ENCODE measurements around the gene BLOC1S5.
"Not testable (repeated sequence)": the region's sequence is repeated elsewhere in the genome, so short reads cannot be mapped to it uniquely, and the experiment has no call there.

Gene BLOC1S5

DNA sequence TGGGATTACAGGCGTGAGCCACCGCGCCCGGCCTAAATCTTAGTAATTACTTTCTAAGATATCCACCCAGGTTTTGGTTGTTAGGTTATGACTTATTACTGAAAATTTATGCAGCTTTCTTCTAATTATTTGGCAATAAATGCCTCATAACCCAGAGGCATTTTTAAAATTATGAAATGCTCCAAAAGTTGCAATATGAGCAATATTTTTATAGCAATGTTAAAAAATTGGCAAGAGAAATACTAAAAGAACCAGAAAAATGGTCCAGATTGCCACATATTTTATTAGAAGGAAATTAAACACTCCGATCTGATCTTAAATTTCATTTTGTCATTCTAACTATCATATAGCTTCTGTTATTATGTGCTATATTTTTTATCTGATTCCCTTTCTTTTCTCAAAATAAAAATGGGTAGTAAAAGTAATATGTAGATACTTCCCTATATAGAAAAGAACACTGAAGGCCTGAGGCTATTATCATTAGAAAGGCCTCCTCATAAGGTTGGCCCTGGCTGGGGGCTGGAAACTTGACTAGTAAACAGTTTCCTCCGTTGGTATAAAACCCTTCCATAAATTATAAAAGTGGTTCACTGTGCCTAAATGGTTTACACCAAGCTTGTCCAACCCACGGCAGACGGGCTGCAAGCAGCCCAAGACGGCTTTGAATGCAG, 22.1 kb downstream of the BLOC1S5 start:
- H3K36me3 ChIP-seq (replicated peaks; ENCODE audit: low read depth, low read length), result peaks cover 11% of the 10 kb centered on the region
- no peak overlapping the region for H3K27ac ChIP-seq (ENCODE audit: low read length)
- TF ChIP-seq CTCF (IDR thresholded peaks at IDR 0.05; ENCODE audit: low read depth, low read length) (no peak), EZH2phosphoT487 (IDR thresholded peaks at IDR 0.05; ENCODE audit: low read depth) (no peak)
- no peak overlapping the region for H3K4me3 ChIP-seq (ENCODE audit: low read length)
- no peak overlapping the region for H3K4me2 ChIP-seq (ENCODE audit: low read length)
- no peaks in the 10 kb centered on the region for H4K20me1 ChIP-seq (ENCODE audit: insufficient read depth, low read length)
- H2AFZ ChIP-seq (ENCODE audit: low read depth, low read length), result no peak overlapping the region
- H3K27me3 ChIP-seq (ENCODE audit: low read depth, low read length), result no peaks in the 10 kb centered on the region
- H3K9me3 ChIP-seq (ENCODE audit: insufficient read depth, low read length), result no peaks in the 10 kb centered on the region
- H3K79me2 ChIP-seq (ENCODE audit: low read length), result 0 out of 2 replicates have a peak, but pooled peaks cover under 1% of the 10 kb centered on the region
- no peaks in the 10 kb centered on the region for H3K4me1 ChIP-seq (ENCODE audit: low read length)
- no peak overlapping the region for H3K9ac ChIP-seq (ENCODE audit: low read length)

DNA sequence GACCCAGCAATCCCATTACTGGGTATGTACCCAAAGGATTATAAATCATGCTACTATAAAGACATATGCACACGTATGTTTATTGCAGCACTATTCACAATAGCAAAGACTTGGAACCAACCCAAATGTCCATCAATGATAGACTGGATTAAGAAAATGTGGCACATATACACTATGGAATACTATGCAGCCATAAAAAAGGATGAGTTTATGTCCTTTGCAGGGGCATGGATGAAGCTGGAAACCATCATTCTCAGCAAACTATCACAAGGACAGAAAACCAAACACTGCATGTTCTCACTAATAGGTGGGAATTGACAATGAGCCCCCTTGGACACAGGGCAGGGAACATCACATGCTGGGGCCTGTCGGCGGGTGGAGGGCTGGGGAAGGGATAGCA, 30.1 kb downstream of the BLOC1S5 start:
- H3K79me2 ChIP-seq (ENCODE audit: low read length), result peaks cover 21% of the 10 kb centered on the region
- H3K4me1 ChIP-seq (ENCODE audit: low read length); H2AFZ ChIP-seq (ENCODE audit: low read depth, low read length); H3K27ac ChIP-seq (ENCODE audit: low read length); H3K9me3 ChIP-seq (ENCODE audit: insufficient read depth, low read length); H3K4me2 ChIP-seq (ENCODE audit: low read length); H4K20me1 ChIP-seq (ENCODE audit: insufficient read depth, low read length); H3K9ac ChIP-seq (ENCODE audit: low read length); H3K27me3 ChIP-seq (ENCODE audit: low read depth, low read length); H3K36me3 ChIP-seq (replicated peaks; ENCODE audit: low read depth, low read length); H3K4me3 ChIP-seq (ENCODE audit: low read length): not testable (repeated sequence)

DNA sequence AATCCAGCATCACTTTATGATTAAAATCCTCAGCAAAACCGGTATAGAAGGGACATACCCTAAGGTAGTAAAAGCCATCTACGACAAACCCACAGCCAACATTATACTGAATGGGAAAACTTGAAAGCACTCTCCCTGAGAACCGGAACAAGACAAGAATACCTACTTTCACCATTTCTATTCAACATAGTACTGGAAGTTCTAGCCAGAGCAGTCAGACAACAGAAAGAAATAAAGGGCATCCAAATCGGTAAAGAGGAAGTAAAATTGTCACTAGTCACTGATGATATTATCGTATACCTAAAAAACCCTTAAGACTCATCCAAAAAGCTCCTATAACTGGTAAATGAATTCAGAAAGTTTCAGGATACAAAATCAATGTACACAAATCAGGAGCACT, 33.3 kb downstream of the BLOC1S5 start:
- peaks cover 14% of the 10 kb centered on the region for H3K79me2 ChIP-seq (ENCODE audit: low read length)

DNA sequence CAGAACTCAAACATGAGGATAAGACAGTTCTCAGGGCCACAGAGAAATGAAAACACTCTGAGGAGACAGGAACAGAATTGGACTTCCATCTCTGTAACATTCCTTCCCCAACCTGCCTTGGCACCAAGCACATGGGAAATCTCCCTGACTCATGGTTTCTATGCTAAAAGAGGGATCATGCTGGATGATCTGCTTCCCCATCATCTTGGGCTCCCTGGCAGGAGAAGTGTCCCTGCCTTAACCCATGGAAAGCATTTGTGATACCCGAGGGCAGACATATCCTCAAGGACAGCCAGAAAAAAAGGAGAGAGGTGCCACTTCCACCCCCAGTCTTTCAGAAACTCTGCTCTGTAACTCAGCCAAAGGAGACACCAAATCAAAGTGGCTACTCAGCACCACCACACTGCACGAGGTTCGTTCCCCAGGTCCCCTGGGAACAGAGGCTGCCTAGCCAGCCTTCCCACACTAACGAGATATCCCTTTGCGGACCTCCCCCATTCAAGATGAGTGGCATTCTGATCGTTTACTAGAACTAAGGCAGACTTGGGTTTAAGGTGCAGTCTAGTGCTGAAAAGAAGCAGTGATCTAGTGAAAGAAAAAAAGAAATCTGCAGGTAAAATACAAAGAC, 34.8 kb downstream of the BLOC1S5 start:
- H4K20me1 ChIP-seq (ENCODE audit: insufficient read depth, low read length), result no peaks in the 10 kb centered on the region
- no peak overlapping the region for H2AFZ ChIP-seq (ENCODE audit: low read depth, low read length)
- H3K27ac ChIP-seq (ENCODE audit: low read length), result no peak overlapping the region
- peaks cover 5% of the 10 kb centered on the region; the same call in 1 of the 2 replicates for H3K4me1 ChIP-seq (ENCODE audit: low read length)
- peaks cover 11% of the 10 kb centered on the region for H3K79me2 ChIP-seq (ENCODE audit: low read length)
- no peaks in the 10 kb centered on the region for H3K36me3 ChIP-seq (replicated peaks; ENCODE audit: low read depth, low read length)
- no peak overlapping the region for H3K4me3 ChIP-seq (ENCODE audit: low read length)
- H3K9ac ChIP-seq (ENCODE audit: low read length), result no peak overlapping the region
- no peak overlapping the region for H3K4me2 ChIP-seq (ENCODE audit: low read length)
- TF ChIP-seq CTCF (IDR thresholded peaks at IDR 0.05; ENCODE audit: low read depth, low read length) (no peak), EZH2phosphoT487 (IDR thresholded peaks at IDR 0.05; ENCODE audit: low read depth) (no peak)
- no peaks in the 10 kb centered on the region for H3K9me3 ChIP-seq (ENCODE audit: insufficient read depth, low read length)
- no peaks in the 10 kb centered on the region for H3K27me3 ChIP-seq (ENCODE audit: low read depth, low read length)

More for the DNA sequence above, 33.3 kb downstream of the BLOC1S5 start:
- H3K27ac ChIP-seq (ENCODE audit: low read length), result no peak overlapping the region
- H3K9ac ChIP-seq (ENCODE audit: low read length), result no peak overlapping the region
- H3K27me3 ChIP-seq (ENCODE audit: low read depth, low read length), result no peaks in the 10 kb centered on the region
- H3K9me3 ChIP-seq (ENCODE audit: insufficient read depth, low read length), result no peaks in the 10 kb centered on the region
- H3K4me3 ChIP-seq (ENCODE audit: low read length), result no peak overlapping the region
- no peaks in the 10 kb centered on the region for H4K20me1 ChIP-seq (ENCODE audit: insufficient read depth, low read length)
- H3K36me3 ChIP-seq (replicated peaks; ENCODE audit: low read depth, low read length), result no peaks in the 10 kb centered on the region
- H3K4me2 ChIP-seq (ENCODE audit: low read length), result no peak overlapping the region
- H3K4me1 ChIP-seq (ENCODE audit: low read length), result peaks cover 5% of the 10 kb centered on the region; the same call in 1 of the 2 replicates
- no peak for TF ChIP-seq EZH2phosphoT487 (IDR thresholded peaks at IDR 0.05; ENCODE audit: low read depth)
- TF ChIP-seq CTCF (IDR thresholded peaks at IDR 0.05; ENCODE audit: low read depth, low read length), result no peak
- no peak overlapping the region for H2AFZ ChIP-seq (ENCODE audit: low read depth, low read length)

Measured in OCI-LY3 (cell line).